ENCODE data around the gene COX8A. TPM values are rescaled to one million over a fixed set of nuclear protein-coding genes. Genes with fewer than 3 reads are reported as not detected.

Gene COX8A
- total and polyA plus RNA-seq, 2 of the 13 experiments (the other 11 are each of a cell fraction or from before 2014, with no cell fraction given), result 202 to 406 TPM

DNA sequence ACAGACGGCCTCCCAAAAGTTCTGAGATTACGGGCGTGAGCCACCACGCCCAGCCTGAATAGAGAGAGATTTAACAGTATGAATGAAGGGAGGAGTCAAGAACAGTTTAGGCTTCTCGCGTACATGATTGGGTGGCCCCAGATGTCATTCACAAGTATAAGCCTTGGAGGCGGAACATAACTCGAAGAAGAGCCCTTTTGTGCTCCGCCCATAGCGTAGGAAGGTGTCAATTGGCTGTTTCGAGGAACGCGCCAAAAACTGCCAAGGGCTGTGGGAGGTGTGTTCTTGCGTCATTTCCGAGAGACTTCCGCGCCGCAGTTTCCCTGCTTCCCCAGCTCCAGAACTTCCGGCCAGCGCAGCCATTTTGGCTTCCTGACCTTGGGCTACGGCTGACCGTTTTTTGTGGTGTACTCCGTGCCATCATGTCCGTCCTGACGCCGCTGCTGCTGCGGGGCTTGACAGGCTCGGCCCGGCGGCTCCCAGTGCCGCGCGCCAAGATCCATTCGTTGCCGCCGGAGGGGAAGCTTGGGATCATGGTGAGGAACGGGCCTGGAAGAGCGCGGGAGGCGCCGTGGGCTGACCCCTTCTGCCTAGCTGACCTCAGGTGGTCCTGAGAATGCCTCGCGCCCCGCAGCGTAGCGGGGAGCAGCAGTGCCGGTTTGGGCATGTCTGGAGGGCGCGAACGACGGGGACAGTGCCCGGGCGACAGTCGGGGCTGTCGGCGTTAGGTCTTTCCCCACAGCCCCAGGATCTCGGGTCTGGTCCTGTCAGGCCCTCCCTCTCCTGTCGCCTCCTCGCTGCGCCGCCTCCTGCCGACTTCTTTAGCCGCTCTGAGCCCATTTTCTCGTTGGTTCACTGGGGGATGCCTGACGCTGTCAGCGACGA lies at the start of gene COX8A (continued):
- TF ChIP-seq, protein P1, sequence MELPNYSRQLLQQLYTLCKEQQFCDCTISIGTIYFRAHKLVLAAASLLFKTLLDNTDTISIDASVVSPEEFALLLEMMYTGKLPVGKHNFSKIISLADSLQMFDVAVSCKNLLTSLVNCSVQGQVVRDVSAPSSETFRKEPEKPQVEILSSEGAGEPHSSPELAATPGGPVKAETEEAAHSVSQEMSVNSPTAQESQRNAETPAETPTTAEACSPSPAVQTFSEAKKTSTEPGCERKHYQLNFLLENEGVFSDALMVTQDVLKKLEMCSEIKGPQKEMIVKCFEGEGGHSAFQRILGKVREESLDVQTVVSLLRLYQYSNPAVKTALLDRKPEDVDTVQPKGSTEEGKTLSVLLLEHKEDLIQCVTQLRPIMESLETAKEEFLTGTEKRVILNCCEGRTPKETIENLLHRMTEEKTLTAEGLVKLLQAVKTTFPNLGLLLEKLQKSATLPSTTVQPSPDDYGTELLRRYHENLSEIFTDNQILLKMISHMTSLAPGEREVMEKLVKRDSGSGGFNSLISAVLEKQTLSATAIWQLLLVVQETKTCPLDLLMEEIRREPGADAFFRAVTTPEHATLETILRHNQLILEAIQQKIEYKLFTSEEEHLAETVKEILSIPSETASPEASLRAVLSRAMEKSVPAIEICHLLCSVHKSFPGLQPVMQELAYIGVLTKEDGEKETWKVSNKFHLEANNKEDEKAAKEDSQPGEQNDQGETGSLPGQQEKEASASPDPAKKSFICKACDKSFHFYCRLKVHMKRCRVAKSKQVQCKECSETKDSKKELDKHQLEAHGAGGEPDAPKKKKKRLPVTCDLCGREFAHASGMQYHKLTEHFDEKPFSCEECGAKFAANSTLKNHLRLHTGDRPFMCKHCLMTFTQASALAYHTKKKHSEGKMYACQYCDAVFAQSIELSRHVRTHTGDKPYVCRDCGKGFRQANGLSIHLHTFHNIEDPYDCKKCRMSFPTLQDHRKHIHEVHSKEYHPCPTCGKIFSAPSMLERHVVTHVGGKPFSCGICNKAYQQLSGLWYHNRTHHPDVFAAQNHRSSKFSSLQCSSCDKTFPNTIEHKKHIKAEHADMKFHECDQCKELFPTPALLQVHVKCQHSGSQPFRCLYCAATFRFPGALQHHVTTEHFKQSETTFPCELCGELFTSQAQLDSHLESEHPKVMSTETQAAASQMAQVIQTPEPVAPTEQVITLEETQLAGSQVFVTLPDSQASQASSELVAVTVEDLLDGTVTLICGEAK (IDR thresholded peaks at IDR 0.05), result peak; percentile 64
- TF ChIP-seq, protein P1 (CRISPR knock-in tag; IDR thresholded peaks at IDR 0.05), result peak; percentile 87
- peak; percentile 92 for TF ChIP-seq ZNF44 (CRISPR knock-in tag; IDR thresholded peaks at IDR 0.05)
- peak; percentile 80; the same call in 1 of the 2 replicates for TF ChIP-seq REPIN1 (CRISPR knock-in tag; IDR thresholded peaks at IDR 0.05; ENCODE audit: borderline replicate concordance, low read depth)
- no peak for TF ChIP-seq MBD4 (IDR thresholded peaks at IDR 0.05; ENCODE audit: borderline replicate concordance, low read length)
- TF ChIP-seq GZF1 (CRISPR knock-in tag; IDR thresholded peaks at IDR 0.05), result peak; percentile 79; the same call in 1 of the 2 replicates
- TF ChIP-seq, protein P2, sequence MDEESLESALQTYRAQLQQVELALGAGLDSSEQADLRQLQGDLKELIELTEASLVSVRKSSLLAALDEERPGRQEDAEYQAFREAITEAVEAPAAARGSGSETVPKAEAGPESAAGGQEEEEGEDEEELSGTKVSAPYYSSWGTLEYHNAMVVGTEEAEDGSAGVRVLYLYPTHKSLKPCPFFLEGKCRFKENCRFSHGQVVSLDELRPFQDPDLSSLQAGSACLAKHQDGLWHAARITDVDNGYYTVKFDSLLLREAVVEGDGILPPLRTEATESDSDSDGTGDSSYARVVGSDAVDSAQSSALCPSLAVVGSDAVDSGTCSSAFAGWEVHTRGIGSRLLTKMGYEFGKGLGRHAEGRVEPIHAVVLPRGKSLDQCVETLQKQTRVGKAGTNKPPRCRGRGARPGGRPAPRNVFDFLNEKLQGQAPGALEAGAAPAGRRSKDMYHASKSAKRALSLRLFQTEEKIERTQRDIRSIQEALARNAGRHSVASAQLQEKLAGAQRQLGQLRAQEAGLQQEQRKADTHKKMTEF (CRISPR knock-in tag; IDR thresholded peaks at IDR 0.05), result peak; percentile 84
- TF ChIP-seq MED1 (CRISPR knock-in tag; IDR thresholded peaks at IDR 0.05), result peak; percentile 61
- TF ChIP-seq, protein P3, sequence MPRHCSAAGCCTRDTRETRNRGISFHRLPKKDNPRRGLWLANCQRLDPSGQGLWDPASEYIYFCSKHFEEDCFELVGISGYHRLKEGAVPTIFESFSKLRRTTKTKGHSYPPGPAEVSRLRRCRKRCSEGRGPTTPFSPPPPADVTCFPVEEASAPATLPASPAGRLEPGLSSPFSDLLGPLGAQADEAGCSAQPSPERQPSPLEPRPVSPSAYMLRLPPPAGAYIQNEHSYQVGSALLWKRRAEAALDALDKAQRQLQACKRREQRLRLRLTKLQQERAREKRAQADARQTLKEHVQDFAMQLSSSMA (CRISPR knock-in tag; IDR thresholded peaks at IDR 0.05), result no peak
- TF ChIP-seq, protein P4, sequence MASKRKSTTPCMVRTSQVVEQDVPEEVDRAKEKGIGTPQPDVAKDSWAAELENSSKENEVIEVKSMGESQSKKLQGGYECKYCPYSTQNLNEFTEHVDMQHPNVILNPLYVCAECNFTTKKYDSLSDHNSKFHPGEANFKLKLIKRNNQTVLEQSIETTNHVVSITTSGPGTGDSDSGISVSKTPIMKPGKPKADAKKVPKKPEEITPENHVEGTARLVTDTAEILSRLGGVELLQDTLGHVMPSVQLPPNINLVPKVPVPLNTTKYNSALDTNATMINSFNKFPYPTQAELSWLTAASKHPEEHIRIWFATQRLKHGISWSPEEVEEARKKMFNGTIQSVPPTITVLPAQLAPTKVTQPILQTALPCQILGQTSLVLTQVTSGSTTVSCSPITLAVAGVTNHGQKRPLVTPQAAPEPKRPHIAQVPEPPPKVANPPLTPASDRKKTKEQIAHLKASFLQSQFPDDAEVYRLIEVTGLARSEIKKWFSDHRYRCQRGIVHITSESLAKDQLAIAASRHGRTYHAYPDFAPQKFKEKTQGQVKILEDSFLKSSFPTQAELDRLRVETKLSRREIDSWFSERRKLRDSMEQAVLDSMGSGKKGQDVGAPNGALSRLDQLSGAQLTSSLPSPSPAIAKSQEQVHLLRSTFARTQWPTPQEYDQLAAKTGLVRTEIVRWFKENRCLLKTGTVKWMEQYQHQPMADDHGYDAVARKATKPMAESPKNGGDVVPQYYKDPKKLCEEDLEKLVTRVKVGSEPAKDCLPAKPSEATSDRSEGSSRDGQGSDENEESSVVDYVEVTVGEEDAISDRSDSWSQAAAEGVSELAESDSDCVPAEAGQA (IDR thresholded peaks at IDR 0.05; ENCODE audit: low read depth), result peak; percentile 99
- TF ChIP-seq, protein P4 (CRISPR knock-in tag; IDR thresholded peaks at IDR 0.05; ENCODE audit: borderline replicate concordance), result no peak

Measured in HepG2 (cell line).